Lower leg skin (tissue), 4 donors: ENCODE data around the gene DNAJC21. TPM values are rescaled to one million over a fixed set of nuclear protein-coding genes. Genes with fewer than 3 reads are reported as not detected.

Source experiments
- DNase-seq, 2 donors: peaks; one replicate each; pipeline ENCODE4 v3.0.0-alpha.2; 2019; ENCODE audit warnings: low spot score in 2 of 2
- H3K4me3 ChIP-seq: fragments of 200-600 bp; sonication (generic); 2 replicates; pipeline ENCODE4 v1.5.1; 2017; ENCODE audit warnings: mild to moderate bottlenecking, low read depth; ENCODE audit not compliant: poor library complexity, severe bottlenecking
- POLR2A ChIP-seq, 2 donors: fragments of 450-650 bp; IDR thresholded peaks; one replicate each; pipeline ENCODE4 v1.6.1; 2016 to 2017; ENCODE audit warnings: antibody characterized with exemption in 2 of 2, mild to moderate bottlenecking in 1 of 2, moderate library complexity in 1 of 2
- WGBS, 2 donors: methylation state at CpG; one replicate each; pipeline ENCODE4 v1.1.5; 2018; 5-methylcytosine and 5-hydroxymethylcytosine counted together
- intact Hi-C: fragments of 100-400 bp; cut with DNase I; formaldehyde crosslinking; loops from one replicate; pipeline ENCODE4 v1.15.0; 2023; ENCODE audit warnings: low total_unique reads
- total RNA-seq, 4 donors: library from RNA; depleted of rRNA; stranded (reverse); fragments of >200 nt; gene quantifications; one replicate each; pipeline ENCODE4 v1.1.0, GENCODE V29; 2016
- TF ChIP-seq, protein P1 (sequence below), 3 donors: fragments of 450-650 bp; IDR thresholded peaks; one replicate each; pipeline ENCODE4 v1.5.1; 2016; ENCODE audit warnings: antibody characterized with exemption in 3 of 3, mild to moderate bottlenecking in 3 of 3, moderate library complexity in 2 of 3

DNAJC21 gene
- total RNA-seq, 4 donors from 2014 or later: 18.3 to 41.6 (median 31.8) TPM

- TF ChIP-seq, protein P1, sequence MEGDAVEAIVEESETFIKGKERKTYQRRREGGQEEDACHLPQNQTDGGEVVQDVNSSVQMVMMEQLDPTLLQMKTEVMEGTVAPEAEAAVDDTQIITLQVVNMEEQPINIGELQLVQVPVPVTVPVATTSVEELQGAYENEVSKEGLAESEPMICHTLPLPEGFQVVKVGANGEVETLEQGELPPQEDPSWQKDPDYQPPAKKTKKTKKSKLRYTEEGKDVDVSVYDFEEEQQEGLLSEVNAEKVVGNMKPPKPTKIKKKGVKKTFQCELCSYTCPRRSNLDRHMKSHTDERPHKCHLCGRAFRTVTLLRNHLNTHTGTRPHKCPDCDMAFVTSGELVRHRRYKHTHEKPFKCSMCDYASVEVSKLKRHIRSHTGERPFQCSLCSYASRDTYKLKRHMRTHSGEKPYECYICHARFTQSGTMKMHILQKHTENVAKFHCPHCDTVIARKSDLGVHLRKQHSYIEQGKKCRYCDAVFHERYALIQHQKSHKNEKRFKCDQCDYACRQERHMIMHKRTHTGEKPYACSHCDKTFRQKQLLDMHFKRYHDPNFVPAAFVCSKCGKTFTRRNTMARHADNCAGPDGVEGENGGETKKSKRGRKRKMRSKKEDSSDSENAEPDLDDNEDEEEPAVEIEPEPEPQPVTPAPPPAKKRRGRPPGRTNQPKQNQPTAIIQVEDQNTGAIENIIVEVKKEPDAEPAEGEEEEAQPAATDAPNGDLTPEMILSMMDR (IDR thresholded peaks at IDR 0.05): no peak
- no peak for TF ChIP-seq POLR2A (IDR thresholded peaks at IDR 0.05)
- no peak overlapping the region for H3K4me3 ChIP-seq
- intact Hi-C loops: no loop called here
- 89 to 92% methylated on average over 4 of the region's 4 CpGs for WGBS, 2 donors
- no peak for DNase-seq
Observed at GRCh38 chr5:34982823-34983222, 53.5 kb downstream of the DNAJC21 start.

DNA sequence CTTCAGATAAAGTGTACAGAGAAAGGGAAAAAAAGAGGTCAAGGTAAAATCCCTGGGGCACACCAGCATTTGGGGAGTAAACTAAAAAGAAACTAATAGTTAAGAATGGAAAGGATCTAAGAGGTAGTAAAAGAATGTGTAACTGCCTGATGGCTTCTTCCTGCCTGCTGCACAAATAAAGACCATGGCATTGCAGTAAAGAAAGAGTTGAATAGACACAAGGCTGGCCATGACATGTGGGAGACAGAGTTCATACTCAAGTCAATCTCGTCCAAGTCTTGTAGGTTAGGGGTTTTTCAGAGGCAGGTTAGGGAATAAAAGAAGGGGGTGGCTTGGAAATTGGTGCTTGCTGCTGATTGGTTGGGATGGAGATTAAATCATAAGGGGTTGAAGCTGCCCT is 57.6 kb downstream of the DNAJC21 start:
- no peak overlapping the region for H3K4me3 ChIP-seq
- TF ChIP-seq POLR2A (IDR thresholded peaks at IDR 0.05): no peak
- TF ChIP-seq, protein P1 (IDR thresholded peaks at IDR 0.05): no peak
- 92 to 93% methylated on average over 1 of the region's 1 CpG for WGBS, 2 donors
- no peak for DNase-seq
- intact Hi-C loops: no loop called here

GRCh38 chr5:34991486-34992238 is 62.3 kb downstream of the DNAJC21 start:
- DNase-seq: no peak
- intact Hi-C loops: no loop called here
- H3K4me3 ChIP-seq: no peak overlapping the region
- WGBS, 2 donors: 80 to 90% methylated on average over 2 of the region's 2 CpGs
- TF ChIP-seq, protein P1 (IDR thresholded peaks at IDR 0.05): no peak
- no peak for TF ChIP-seq POLR2A (IDR thresholded peaks at IDR 0.05)

- intact Hi-C loops: no loop called here
- no peak for DNase-seq
- H3K4me3 ChIP-seq: no peak overlapping the region
- 70 to 82% methylated on average over 8 of the region's 8 CpGs for WGBS, 2 donors
- no peak for TF ChIP-seq POLR2A (IDR thresholded peaks at IDR 0.05)
- TF ChIP-seq, protein P1 (IDR thresholded peaks at IDR 0.05): no peak
Observed at GRCh38 chr5:34993951-34994350, 64.6 kb downstream of the DNAJC21 start.

DNA sequence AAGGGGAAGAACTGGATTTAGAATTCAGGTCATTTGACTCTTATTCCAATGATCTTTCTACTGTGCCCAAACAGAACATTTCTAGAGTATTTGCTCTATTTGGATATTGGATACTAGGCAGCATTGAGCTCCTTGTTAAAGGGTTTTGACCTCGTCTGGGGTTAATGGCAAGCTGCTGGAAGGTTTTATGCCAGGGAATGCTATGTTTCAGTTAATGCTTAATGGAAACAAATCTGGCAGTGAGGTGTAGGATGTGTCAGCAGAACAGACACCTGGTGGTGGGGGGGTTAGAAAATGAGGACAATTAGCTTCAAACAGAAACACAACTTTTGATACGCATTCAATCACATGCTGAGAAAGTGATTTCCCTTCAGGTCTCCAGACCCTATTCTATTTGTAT is 66.9 kb downstream of the DNAJC21 start:
- TF ChIP-seq POLR2A (IDR thresholded peaks at IDR 0.05): no peak
- TF ChIP-seq, protein P1 (IDR thresholded peaks at IDR 0.05): no peak
- H3K4me3 ChIP-seq: no peak overlapping the region
- WGBS, 2 donors: 75% methylated on average over 2 of the region's 2 CpGs
- intact Hi-C loops: no loop called here
- DNase-seq: no peak
